ENCODE data around the gene RARB.

The RARB gene

DNA sequence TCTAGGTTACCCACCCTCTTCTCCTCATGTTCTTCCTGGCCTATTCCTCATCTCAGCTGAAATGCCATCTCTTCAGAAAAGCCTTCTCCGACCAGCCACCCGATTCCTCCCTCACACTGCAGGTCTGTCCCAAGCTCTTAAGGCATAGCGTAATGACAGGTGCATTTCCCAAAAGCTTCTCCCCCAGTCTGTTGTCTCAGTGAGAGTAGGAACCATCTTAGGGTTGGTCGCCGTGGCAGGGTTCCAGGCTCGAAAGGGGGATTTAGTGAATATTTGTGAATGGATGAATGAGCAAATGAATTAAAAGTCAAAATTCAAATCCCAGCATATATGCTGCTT lies 158.1 kb downstream of the RARB start:
- Histone ChIP-seq H3K36me3 (ENCODE audit: control insufficient read depth, insufficient read depth, low read length) (no peaks in the 10 kb centered on the region), H3K4me1 (no peaks in the 10 kb centered on the region), H3K79me2 (no peaks in the 10 kb centered on the region), H3K9ac (no peak overlapping the region), H3K4me2 (ENCODE audit: low read length) (no peak overlapping the region), H3K27ac (no peak overlapping the region), H3K27me3 (ENCODE audit: control insufficient read depth, insufficient read depth, low read length) (no peaks in the 10 kb centered on the region), H3K4me3 (ENCODE audit: low read depth, low read length) (no peak overlapping the region), H2AFZ (no peak overlapping the region), H3K9me3 (ENCODE audit: control insufficient read depth, low read length) (no peaks in the 10 kb centered on the region)
- TF ChIP-seq, protein P1, sequence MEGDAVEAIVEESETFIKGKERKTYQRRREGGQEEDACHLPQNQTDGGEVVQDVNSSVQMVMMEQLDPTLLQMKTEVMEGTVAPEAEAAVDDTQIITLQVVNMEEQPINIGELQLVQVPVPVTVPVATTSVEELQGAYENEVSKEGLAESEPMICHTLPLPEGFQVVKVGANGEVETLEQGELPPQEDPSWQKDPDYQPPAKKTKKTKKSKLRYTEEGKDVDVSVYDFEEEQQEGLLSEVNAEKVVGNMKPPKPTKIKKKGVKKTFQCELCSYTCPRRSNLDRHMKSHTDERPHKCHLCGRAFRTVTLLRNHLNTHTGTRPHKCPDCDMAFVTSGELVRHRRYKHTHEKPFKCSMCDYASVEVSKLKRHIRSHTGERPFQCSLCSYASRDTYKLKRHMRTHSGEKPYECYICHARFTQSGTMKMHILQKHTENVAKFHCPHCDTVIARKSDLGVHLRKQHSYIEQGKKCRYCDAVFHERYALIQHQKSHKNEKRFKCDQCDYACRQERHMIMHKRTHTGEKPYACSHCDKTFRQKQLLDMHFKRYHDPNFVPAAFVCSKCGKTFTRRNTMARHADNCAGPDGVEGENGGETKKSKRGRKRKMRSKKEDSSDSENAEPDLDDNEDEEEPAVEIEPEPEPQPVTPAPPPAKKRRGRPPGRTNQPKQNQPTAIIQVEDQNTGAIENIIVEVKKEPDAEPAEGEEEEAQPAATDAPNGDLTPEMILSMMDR (IDR thresholded peaks at IDR 0.05), result no peak

DNA sequence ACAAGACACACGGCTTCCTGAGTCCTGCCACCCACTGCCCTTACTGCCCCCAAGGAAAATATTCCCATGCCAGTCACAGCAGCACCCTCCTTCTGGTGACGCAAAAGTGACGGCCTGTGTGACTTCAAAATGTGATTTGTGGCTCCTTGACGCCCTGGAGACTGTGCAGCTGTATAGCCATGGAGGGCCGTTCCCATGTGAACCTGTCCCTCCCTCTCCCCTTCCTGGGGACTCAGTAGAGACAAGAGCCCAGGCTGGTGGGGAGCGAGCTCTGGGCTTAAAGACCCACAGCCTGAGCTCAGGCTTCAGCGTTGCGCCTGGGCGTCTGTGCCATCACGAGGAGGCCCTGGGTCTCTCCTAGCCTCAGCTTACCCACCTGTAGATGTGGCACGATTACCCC lies 158.5 kb downstream of the RARB start:
- H3K27ac ChIP-seq, result no peak overlapping the region
- H3K4me2 ChIP-seq (ENCODE audit: low read length), result no peak overlapping the region
- no peaks in the 10 kb centered on the region for H3K27me3 ChIP-seq (ENCODE audit: control insufficient read depth, insufficient read depth, low read length)
- TF ChIP-seq, protein P1 (IDR thresholded peaks at IDR 0.05), result no peak
- H3K4me1 ChIP-seq, result no peaks in the 10 kb centered on the region
- no peaks in the 10 kb centered on the region for H3K36me3 ChIP-seq (ENCODE audit: control insufficient read depth, insufficient read depth, low read length)
- H3K9ac ChIP-seq, result no peak overlapping the region
- H3K9me3 ChIP-seq (ENCODE audit: control insufficient read depth, low read length), result no peaks in the 10 kb centered on the region
- H3K79me2 ChIP-seq, result no peaks in the 10 kb centered on the region
- H2AFZ ChIP-seq, result no peak overlapping the region
- H3K4me3 ChIP-seq (ENCODE audit: low read depth, low read length), result no peak overlapping the region

DNA sequence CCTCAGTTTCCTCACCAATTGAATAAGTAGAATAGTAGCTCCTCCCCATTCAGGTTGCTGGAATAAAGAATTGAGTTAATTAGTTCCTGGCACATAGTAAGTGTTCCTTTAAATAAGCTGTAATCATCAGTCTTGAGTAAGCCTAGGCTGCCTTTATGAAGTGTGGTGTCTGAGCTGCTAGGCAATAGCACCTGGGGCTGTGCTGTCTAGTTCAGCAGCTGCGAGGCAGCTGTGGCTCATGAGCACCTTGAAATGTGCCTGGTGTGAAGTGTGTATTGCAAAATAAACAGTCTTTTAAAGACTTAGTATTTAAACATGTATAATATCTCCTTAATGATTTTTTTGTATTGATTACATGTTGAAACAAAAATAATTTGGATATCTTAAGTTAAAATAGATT lies 159.0 kb downstream of the RARB start:
- Histone ChIP-seq H3K4me3 (ENCODE audit: low read depth, low read length) (no peak overlapping the region), H3K27me3 (ENCODE audit: control insufficient read depth, insufficient read depth, low read length) (no peaks in the 10 kb centered on the region), H2AFZ (no peak overlapping the region), H3K9ac (no peak overlapping the region), H3K4me2 (ENCODE audit: low read length) (no peak overlapping the region), H3K4me1 (no peaks in the 10 kb centered on the region), H3K36me3 (ENCODE audit: control insufficient read depth, insufficient read depth, low read length) (no peaks in the 10 kb centered on the region), H3K79me2 (no peaks in the 10 kb centered on the region), H3K27ac (no peak overlapping the region), H3K9me3 (ENCODE audit: control insufficient read depth, low read length) (no peaks in the 10 kb centered on the region)
- TF ChIP-seq, protein P1 (IDR thresholded peaks at IDR 0.05), result no peak

DNA sequence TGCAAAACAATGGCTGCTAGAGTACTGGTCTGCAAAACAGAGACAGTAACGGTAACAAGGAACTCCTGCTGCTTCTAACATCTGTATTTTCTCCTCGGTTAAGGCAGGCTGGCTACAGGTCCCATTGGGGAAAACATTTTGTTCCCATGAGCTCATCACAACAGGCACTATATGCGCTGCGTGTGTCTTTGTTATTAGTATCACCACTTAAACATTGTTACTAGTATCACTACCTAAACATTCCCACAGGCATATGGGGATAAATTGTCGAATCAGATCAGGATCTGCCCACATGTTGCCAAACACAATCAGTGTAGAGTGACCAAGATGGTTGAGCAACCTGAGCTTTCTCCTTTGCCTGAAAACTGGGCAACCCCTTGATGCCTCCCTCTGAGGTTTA lies 159.5 kb downstream of the RARB start:
- Histone ChIP-seq H3K27me3 (ENCODE audit: control insufficient read depth, insufficient read depth, low read length) (no peaks in the 10 kb centered on the region), H3K4me1 (no peaks in the 10 kb centered on the region), H3K36me3 (ENCODE audit: control insufficient read depth, insufficient read depth, low read length) (no peaks in the 10 kb centered on the region), H3K9ac (no peak overlapping the region), H2AFZ (no peak overlapping the region), H3K9me3 (ENCODE audit: control insufficient read depth, low read length) (no peaks in the 10 kb centered on the region), H3K27ac (no peak overlapping the region), H3K4me3 (ENCODE audit: low read depth, low read length) (no peak overlapping the region), H3K4me2 (ENCODE audit: low read length) (no peak overlapping the region), H3K79me2 (no peaks in the 10 kb centered on the region)
- TF ChIP-seq, protein P1 (IDR thresholded peaks at IDR 0.05), result no peak

DNA sequence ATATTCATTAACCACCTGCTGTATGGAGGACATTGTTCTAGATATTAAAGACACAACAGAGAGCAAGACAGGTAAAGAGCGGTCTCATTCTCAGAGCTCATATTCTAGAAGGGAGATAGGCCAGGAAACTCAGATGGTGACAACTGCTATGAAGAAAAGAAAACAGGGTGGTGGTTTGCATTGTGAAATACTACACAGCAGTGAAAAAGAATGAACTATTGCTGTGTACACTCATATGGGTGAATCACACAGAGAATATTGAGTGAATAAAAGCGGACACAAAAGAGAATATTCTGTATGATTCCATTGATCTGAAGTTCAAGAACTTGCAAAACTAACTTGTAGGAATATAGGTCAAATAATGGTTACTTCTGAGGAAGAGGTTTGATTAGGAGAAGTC lies 159.9 kb downstream of the RARB start:
- TF ChIP-seq, protein P1 (IDR thresholded peaks at IDR 0.05), result no peak
- Histone ChIP-seq H3K4me1 (no peaks in the 10 kb centered on the region), H3K9ac (no peak overlapping the region), H3K4me3 (ENCODE audit: low read depth, low read length) (no peak overlapping the region), H3K4me2 (ENCODE audit: low read length) (no peak overlapping the region), H3K9me3 (ENCODE audit: control insufficient read depth, low read length) (no peaks in the 10 kb centered on the region), H3K36me3 (ENCODE audit: control insufficient read depth, insufficient read depth, low read length) (no peaks in the 10 kb centered on the region), H3K27me3 (ENCODE audit: control insufficient read depth, insufficient read depth, low read length) (no peaks in the 10 kb centered on the region), H3K27ac (no peak overlapping the region), H3K79me2 (no peaks in the 10 kb centered on the region), H2AFZ (no peak overlapping the region)
